Astrocyte (in vitro differentiated cells and primary cell): Measurements from ENCODE around the gene TMEM138.

Experiments used
- EZH2 ChIP-seq: IDR thresholded peaks from 2 replicates; pipeline ENCODE4 v1.6.1; 2012; ENCODE audit warnings: mild to moderate bottlenecking, low read length, inconsistent platforms; ENCODE audit not compliant: insufficient read depth
- TF ChIP-seq, protein P1 (sequence below): IDR thresholded peaks from 2 replicates; pipeline ENCODE4 v1.5.1; 2011; ENCODE audit warnings: low read depth, mild to moderate bottlenecking, inconsistent platforms, low read length, moderate library complexity; ENCODE audit not compliant: insufficient read depth

DNA sequence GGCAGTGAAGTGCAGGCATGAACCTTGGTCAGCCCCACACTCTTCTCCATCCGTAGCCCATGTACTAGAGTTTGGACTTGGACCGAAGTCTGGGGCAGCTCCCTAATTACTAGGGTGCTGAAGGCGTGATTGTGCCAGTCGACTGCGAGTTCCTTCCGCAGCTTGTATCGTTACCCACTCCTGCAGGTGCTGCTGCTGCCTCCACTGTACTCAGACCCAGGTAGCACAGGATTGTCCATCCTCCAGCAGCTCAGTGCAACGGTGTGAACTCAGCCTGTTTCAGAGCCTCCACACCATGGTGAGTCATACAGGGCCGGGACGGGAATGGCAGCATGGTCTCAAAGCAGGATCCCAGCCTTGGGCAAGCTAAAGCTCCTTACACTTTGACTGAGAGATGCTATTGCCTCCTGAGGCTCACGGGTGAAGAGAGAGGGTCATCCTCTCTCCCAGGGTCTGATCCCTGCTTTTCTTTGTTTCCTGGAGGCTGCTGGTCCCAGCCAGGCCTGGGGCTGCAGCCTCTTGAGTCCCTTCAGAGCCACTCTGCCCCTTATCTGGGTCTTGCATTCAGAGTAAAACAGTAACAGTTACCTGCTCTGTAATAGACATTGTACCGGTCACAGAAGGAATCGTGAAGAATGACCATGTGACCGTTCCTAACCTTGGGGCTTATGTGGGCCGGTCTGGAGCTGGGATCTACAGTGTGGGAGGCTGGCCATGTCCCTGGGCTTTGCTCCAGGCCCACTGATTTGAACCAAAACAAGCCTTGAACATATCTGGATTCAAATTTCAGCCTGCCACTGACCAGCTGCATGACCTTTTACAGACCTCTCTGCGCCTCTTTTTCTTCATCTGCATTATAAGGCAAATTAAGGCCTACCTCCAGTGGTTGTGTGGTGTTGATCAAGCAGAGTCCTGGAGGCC, 27.5 kb upstream of the TMEM138 start:
- no peak for TF ChIP-seq EZH2
- TF ChIP-seq, protein P1, sequence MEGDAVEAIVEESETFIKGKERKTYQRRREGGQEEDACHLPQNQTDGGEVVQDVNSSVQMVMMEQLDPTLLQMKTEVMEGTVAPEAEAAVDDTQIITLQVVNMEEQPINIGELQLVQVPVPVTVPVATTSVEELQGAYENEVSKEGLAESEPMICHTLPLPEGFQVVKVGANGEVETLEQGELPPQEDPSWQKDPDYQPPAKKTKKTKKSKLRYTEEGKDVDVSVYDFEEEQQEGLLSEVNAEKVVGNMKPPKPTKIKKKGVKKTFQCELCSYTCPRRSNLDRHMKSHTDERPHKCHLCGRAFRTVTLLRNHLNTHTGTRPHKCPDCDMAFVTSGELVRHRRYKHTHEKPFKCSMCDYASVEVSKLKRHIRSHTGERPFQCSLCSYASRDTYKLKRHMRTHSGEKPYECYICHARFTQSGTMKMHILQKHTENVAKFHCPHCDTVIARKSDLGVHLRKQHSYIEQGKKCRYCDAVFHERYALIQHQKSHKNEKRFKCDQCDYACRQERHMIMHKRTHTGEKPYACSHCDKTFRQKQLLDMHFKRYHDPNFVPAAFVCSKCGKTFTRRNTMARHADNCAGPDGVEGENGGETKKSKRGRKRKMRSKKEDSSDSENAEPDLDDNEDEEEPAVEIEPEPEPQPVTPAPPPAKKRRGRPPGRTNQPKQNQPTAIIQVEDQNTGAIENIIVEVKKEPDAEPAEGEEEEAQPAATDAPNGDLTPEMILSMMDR = no peak
